Stimulated activated CD8-positive, alpha-beta memory T cell treated with anti-CD3 and anti-CD28 coated beads, Interleukin-12 subunit alpha, Interleukin-12 subunit beta, amount 100 ng/mL, for 1 hour (primary cell): Measurements from ENCODE around the gene CCL17.
"Not testable (repeated sequence)": the region's sequence is repeated elsewhere in the genome, so short reads cannot be mapped to it uniquely, and the experiment has no call there.

Experiments
- DNase-seq: peaks from one replicate; pipeline ENCODE4 v3.0.0-alpha.2; 2020; ENCODE audit warnings: low read depth

Gene CCL17

GRCh38 chr16:57403965-57404817, at the start of gene CCL17:
CCL17 (plus strand) TSS chr16:57404767; CDS start chr16:57413933, 9,166 bp downstream.
- no peak for DNase-seq

GRCh38 chr16:57355898-57356414, 48.6 kb upstream of the CCL17 start:
- DNase-seq = no peak

GRCh38 chr16:57356547-57356946, 48.0 kb upstream of the CCL17 start:
- no peak for DNase-seq

- no peak for DNase-seq
Measured at GRCh38 chr16:57357330-57358085, 47.1 kb upstream of the CCL17 start.

- no peak for DNase-seq
Measured at GRCh38 chr16:57358086-57358420, 46.5 kb upstream of the CCL17 start.

GRCh38 chr16:57358527-57359095, 46.0 kb upstream of the CCL17 start, which contains the start of gene CCL22:
CCL22 (plus strand) TSS chr16:57358783; CDS start chr16:57358817, 34 bp downstream.
- no peak for DNase-seq

GRCh38 chr16:57360321-57360935, 44.1 kb upstream of the CCL17 start:
- DNase-seq = no peak

GRCh38 chr16:57361404-57361803, 43.2 kb upstream of the CCL17 start:
- DNase-seq = no peak

- no peak for DNase-seq
Measured at GRCh38 chr16:57364143-57364542, 40.4 kb upstream of the CCL17 start.

GRCh38 chr16:57366544-57367040, 38.0 kb upstream of the CCL17 start:
- DNase-seq = no peak

GRCh38 chr16:57367116-57367752, 37.3 kb upstream of the CCL17 start:
- DNase-seq = no peak

GRCh38 chr16:57371494-57372371, 32.8 kb upstream of the CCL17 start:
- DNase-seq = no peak

- DNase-seq = no peak
Measured at GRCh38 chr16:57372372-57373116, 32.0 kb upstream of the CCL17 start, which contains the start of gene CX3CL1. CX3CL1 (plus strand) TSS chr16:57372490; CDS start chr16:57372569, 79 bp downstream.

- DNase-seq = no peak
Measured at GRCh38 chr16:57373117-57373947, 31.2 kb upstream of the CCL17 start.

- no peak for DNase-seq
Measured at GRCh38 chr16:57374067-57374534, 30.5 kb upstream of the CCL17 start.

- not testable (repeated sequence) for DNase-seq
Measured at GRCh38 chr16:57374925-57375465, 29.6 kb upstream of the CCL17 start.

GRCh38 chr16:57376313-57376818, 28.2 kb upstream of the CCL17 start:
- DNase-seq = no peak
